GM19025 (cell line): ENCODE results near the gene NME5.
"Not testable (repeated sequence)": the region's sequence is repeated elsewhere in the genome, so short reads cannot be mapped to it uniquely, and the experiment has no call there.

Source experiments
- ATAC-seq: cut with Tn5 transposase; IDR thresholded peaks from one replicate; pipeline ENCODE4 v1.9.1; 2021; ENCODE audit warnings: mild to moderate bottlenecking, low read depth, moderate library complexity; ENCODE audit not compliant: unreplicated experiment

The NME5 gene, protein sequence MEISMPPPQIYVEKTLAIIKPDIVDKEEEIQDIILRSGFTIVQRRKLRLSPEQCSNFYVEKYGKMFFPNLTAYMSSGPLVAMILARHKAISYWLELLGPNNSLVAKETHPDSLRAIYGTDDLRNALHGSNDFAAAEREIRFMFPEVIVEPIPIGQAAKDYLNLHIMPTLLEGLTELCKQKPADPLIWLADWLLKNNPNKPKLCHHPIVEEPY

GRCh38 chr5:138138949-138139780 lies at the start of gene NME5:
NME5 (minus strand) TSS chr5:138139428; CDS start chr5:138138780, 648 bp downstream.
- no peak for ATAC-seq

- no peak for ATAC-seq
Observed at GRCh38 chr5:138188626-138189025, 49.4 kb upstream of the NME5 start.

GRCh38 chr5:138186002-138186447 lies 46.8 kb upstream of the NME5 start:
- ATAC-seq = no peak

DNA sequence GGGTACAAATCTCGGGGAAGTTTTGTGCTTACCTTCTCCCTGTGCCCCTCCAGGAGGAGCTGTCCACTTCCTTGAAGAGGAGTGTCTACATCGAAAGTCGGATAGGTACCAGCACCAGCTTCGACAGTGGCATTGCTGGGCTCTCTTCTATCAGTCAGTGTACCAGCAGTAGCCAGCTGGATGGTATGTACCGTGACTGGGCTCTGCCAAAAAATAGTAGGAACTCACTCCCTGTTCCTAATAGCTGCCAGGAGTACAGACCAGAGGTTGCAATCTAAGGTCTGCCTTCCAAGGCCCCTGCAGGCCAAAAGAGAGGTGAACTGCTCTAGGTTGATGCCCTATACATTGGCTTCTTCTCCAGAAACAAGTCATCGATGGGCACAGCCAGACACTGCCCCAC lies 43.6 kb upstream of the NME5 start:
- ATAC-seq = no peak

DNA sequence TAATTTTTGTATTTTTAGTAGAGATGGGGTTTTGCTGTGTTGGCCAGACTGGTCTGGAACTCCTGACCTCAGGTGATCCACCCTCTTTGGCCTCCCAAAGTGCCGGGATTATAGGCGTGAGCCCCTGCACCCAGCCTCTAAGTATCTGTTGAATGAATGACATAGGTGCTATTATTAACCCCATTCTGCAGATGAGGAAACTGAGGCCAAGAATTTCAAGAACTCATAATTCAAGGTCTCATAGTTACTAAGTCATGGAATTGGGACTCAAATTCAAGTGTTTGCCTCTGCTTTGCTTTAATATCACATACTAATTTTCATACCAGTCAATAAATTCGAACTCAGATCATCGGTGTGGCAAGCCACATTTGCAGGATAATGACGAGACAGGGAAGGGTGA lies 41.6 kb upstream of the NME5 start:
- no peak for ATAC-seq

GRCh38 chr5:138180183-138180782 lies 41.1 kb upstream of the NME5 start:
- no peak for ATAC-seq

DNA sequence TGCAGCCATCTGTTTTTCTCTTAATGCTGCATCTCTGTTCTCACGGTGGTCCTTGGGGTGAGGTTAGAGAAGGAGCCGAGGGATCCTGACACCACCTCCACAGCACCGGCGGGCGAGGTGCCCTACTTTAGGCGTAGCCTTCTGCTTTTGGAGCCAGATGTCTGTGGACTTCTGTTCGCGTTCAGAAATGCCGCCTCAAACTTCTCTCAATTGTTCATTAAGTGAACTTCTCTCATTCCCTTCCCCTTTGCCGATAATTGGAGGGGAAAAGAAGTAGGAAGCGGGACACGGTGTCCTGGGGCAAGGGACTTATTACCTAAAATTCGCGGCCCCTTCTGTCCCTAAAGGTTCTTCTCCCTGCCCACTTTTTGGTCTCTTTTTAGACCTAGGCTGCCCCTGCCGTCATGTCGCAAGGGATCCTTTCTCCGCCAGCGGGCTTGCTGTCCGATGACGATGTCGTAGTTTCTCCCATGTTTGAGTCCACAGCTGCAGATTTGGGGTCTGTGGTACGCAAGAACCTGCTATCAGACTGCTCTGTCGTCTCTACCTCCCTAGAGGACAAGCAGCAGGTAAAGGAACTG lies 40.1 kb upstream of the NME5 start:
- ATAC-seq = no peak

GRCh38 chr5:138178516-138179276 lies 39.5 kb upstream of the NME5 start, which contains the start of the genes BRD8 and KIF20A:
BRD8 (minus strand) TSS chr5:138178630; CDS start chr5:138178614, 16 bp downstream.
KIF20A (plus strand) TSS chr5:138179112; CDS start chr5:138179681, 569 bp downstream.
- peak; percentile 85 for ATAC-seq

DNA sequence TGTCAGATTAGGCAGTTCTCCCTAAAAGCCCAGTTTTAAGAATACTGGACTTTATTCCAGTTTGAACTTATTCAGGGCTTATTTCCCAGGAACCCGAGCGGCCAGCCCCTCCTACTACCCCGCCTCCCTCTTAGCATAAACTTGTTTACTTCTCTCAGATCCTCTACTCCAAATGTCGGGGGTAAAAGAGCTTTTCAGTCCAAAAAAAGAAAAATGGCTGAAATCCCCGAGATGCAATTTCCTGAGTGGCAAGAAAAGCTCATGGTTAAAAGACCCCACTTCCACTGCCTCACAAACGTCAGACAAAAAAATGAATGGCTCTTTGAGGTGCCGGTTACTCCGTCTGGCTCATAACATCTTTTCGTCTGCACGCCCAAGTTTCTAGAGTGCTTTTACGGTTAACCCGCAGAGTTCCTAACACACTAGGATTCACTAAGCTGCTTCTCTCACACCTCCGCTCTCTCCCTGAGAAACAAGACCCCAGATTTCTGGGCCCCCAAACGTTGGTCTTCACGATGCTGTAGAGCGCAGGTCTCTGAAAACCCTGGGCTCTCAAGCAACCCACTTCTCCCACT lies 38.8 kb upstream of the NME5 start:
- no peak for ATAC-seq

- ATAC-seq = no peak
Observed at GRCh38 chr5:138170299-138170698, 31.1 kb upstream of the NME5 start.

DNA sequence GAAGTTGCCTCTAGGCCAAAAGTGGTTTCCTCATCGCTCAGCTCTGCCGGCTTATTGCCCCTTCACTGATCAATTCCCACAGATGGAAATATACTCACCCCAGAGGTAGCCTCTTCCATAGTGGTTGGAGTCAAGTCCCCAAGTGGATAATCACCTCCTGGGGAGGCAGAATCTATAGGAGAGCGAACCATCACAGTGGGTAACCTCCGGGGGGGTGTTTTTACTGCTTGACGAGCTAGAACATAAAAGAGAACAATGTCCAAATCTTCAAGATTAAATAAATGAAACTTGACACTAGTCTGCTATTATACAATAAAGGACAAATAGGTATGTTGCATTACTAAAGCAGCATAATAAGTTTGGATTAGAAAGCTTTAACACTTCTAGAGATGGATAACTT lies 29.9 kb upstream of the NME5 start:
- ATAC-seq = no peak

DNA sequence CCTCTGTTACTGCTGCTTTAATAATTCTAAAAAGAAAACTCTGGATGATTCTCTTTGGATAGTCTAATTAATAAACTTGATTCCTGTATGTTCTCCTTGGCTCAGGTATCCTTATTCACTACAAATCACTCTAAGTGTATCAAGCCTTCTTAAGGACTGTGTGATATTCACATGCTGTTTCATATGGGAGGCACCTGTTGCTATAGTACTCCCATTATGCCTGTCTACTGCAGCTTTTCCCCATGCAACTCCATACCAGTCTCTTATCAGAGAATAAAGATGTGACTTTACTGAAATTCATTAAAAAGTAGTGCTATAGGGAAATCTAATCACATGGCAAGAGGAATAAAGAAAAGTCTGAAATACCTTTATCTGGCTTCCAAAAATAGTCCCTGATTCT lies 24.5 kb upstream of the NME5 start:
- ATAC-seq = no peak

DNA sequence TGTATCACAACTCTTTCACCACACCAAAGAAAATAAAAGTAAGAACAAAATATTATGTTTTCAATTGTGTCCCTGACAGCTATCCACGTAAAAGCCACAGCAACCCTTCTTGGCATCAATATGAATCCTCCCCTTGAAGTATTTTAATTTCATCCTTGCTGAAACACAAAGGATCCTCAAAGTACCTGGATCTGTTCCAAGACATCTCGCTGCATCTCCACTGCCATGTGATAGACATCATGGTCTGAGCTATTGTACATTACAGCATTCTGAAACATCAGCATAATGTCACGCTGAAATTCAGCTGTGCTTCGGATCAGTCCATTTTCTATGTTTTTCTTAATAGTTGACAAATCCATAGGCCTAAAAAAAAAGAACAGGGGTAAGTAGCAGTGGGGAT lies 21.5 kb upstream of the NME5 start:
- no peak for ATAC-seq

DNA sequence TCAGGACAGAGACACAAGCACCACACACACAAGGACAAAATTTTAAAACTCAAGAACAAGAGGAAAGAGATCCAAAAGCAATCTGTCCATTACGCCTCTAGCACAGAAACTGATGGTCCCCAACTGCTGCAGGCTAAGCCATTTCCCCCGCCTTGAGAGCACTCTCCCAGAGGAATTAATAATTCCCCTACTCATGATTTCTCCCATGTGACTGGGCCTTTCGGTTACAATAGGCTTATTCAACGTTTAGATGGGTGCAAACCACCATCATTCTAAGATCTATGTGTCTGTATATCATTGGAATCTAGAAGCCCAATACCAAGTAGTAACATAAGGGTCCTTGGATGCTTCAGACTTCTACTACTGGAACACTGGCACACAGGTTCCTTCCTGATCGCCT lies 20.4 kb upstream of the NME5 start:
- no peak for ATAC-seq

- no peak for ATAC-seq
Observed at GRCh38 chr5:138157626-138158025, 18.4 kb upstream of the NME5 start.

DNA sequence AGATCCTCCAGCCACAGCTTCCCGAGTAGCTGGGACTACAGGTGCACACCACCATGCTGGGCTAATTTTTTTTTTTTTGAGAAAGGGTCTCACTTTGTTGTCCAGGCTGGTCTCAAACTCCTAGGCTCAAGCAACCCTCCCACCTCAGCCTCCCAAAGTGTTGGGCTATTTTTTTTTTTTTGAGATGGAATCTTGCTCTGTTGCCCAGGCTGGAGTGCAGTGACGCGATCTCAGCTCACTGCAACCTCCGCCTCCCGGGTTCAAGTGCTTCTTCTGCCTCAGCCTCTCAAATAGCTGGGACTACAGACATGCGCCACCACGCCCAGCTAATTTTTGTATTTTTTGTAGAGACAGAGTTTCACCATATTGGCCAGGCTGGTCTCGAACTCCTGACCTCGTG lies 16.7 kb upstream of the NME5 start:
- ATAC-seq = not testable (repeated sequence)

GRCh38 chr5:138149530-138149929 lies 10.3 kb upstream of the NME5 start:
- no peak for ATAC-seq

- ATAC-seq = no peak
Observed at GRCh38 chr5:138148811-138149210, 9.6 kb upstream of the NME5 start.

GRCh38 chr5:138143578-138143977 lies 4.3 kb upstream of the NME5 start:
- not testable (repeated sequence) for ATAC-seq

DNA sequence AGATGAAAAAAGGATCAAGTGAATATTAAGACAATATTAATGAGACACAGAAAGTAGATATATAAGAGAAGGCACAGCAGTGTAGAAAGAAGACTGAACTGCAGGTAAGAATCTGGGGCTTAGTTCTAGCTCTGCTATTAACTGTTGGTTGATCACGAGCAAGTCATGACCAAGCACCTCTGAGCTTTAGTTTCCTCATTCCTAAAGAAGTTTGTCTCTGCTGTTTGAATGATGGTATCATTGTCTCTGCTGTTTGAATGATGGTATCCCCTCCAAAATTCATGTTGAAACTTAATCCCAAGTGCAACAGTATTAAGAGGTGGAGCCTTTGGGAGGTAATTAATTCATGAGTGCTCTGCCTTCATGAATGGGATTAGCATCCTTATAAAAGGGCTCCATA lies 2.5 kb upstream of the NME5 start:
- no peak for ATAC-seq
